CD8-positive, alpha-beta memory T cell (primary cell): ENCODE measurements around the gene MS4A14. TPM values are rescaled to one million over a fixed set of nuclear protein-coding genes. Genes with fewer than 3 reads are reported as not detected.

ENCODE experiments used
- CTCF ChIA-PET: fragments of 350-600 bp; sonication (Branson Sonifier 250); formaldehyde crosslinking; loops from one replicate; lab custom pipeline; 2021; ENCODE audit warnings: antibody characterized with exemption; lab: Charles Lee
- POLR2A ChIA-PET: fragments of 350-600 bp; sonication (Branson Sonifier 250); formaldehyde crosslinking; loops from one replicate; lab custom pipeline; 2021; ENCODE audit warnings: antibody characterized with exemption; lab: Charles Lee
- DNase-seq, 5 donors: peaks; one replicate each; pipeline versions ENCODE4 v3.0.0 to v3.0.0-alpha.2; 2020 to 2022; ENCODE audit warnings: mixed read lengths in 1 of 5
- H3K27ac ChIP-seq: one replicate; pipeline ENCODE4 v1.7.0; 2013; ENCODE audit warnings: low read depth, mild to moderate bottlenecking, low read length, moderate library complexity
- H3K27me3 ChIP-seq: 2 replicates; pipeline ENCODE4 v1.7.0; 2013; ENCODE audit warnings: low read length, mild to moderate bottlenecking; ENCODE audit not compliant: insufficient read depth, poor library complexity, severe bottlenecking
- H3K36me3 ChIP-seq: 2 replicates; pipeline ENCODE4 v1.7.0; 2013; ENCODE audit warnings: mild to moderate bottlenecking, low read length, moderate library complexity; ENCODE audit not compliant: insufficient read depth
- H3K4me1 ChIP-seq: 2 replicates; pipeline ENCODE4 v1.7.0; 2013; ENCODE audit warnings: mild to moderate bottlenecking, low read length, moderate library complexity; ENCODE audit not compliant: insufficient read depth
- H3K4me3 ChIP-seq: 2 replicates; pipeline ENCODE4 v1.7.0; 2013; ENCODE audit warnings: mild to moderate bottlenecking, low read length
- H3K9me3 ChIP-seq: 2 replicates; pipeline ENCODE4 v1.7.0; 2013; ENCODE audit warnings: mild to moderate bottlenecking, low read length
- H3K27ac Mint-ChIP-seq, 8 donors: one replicate each; pipeline ENCODE4 v1.8.0; 2020 to 2021; ENCODE audit warnings: mixed read lengths in 8 of 8, mild to moderate bottlenecking in 6 of 8, inconsistent platforms in 3 of 8, moderate library complexity in 3 of 8
- H3K27me3 Mint-ChIP-seq, 2 donors: one replicate each; pipeline ENCODE4 v1.8.0; 2020 to 2021; ENCODE audit warnings: mixed read lengths in 2 of 2, mild to moderate bottlenecking in 1 of 2, moderate library complexity in 1 of 2
- H3K36me3 Mint-ChIP-seq, 3 donors: one replicate each; pipeline ENCODE4 v1.8.0; 2020 to 2021; ENCODE audit warnings: mixed read lengths in 3 of 3, inconsistent platforms in 1 of 3, mild to moderate bottlenecking in 1 of 3
- H3K4me1 Mint-ChIP-seq, 3 donors: one replicate each; pipeline ENCODE4 v1.8.0; 2020 to 2021; ENCODE audit warnings: mixed read lengths in 3 of 3, inconsistent platforms in 1 of 3, mild to moderate bottlenecking in 1 of 3
- H3K4me3 Mint-ChIP-seq, 7 donors: one replicate each; pipeline ENCODE4 v1.8.0; 2020 to 2021; ENCODE audit warnings: mixed read lengths in 7 of 7, mild to moderate bottlenecking in 6 of 7, moderate library complexity in 4 of 7, inconsistent platforms in 2 of 7
- H3K9me3 Mint-ChIP-seq, 5 donors: one replicate each; pipeline ENCODE4 v1.8.0; 2020 to 2022; ENCODE audit warnings: mixed read lengths in 5 of 5, mild to moderate bottlenecking in 3 of 5, moderate library complexity in 2 of 5, inconsistent platforms in 1 of 5
- polyA plus RNA-seq: library from polyadenylated mRNA; unstranded; fragments of 300-500 nt; fragmentation: Illumina TruSeq; gene quantifications from one replicate; pipeline ENCODE4 v1.2.3, GENCODE V29; 2021
- total RNA-seq, 2 experiments: library from RNA; stranded (reverse); gene quantifications; one replicate each; pipeline ENCODE4 v1.2.3, GENCODE V29; 2021

Gene MS4A14
- total and polyA plus RNA-seq, 3 experiments from 2014 or later: not detected

DNA sequence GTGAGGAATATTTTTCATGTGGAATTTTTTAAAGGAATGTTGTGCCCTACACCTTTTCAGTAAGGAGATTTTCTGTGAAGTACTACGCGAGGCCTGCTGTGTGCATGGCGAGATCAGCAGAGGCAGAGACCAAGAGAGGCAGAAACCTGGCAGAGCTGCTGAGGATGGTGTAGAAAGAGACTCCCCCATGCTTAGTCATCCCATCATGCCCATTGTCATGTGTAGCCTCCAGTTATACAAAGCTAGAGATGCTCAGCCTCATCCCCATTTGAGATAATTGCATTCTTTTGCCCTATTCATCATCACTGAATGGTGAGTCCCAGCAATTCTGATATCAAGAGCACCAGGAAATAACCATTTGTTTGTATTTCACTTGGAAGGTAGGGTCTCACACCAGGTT is 20.9 kb upstream of the MS4A14 start:
- H3K27ac Mint-ChIP-seq: no peak overlapping the region
- H3K27ac ChIP-seq: no peak overlapping the region
- H3K36me3 ChIP-seq: no peaks in the 10 kb centered on the region
- no peak overlapping the region for H3K4me3 Mint-ChIP-seq
- no peak for DNase-seq
- H3K9me3 Mint-ChIP-seq: no peaks in the 10 kb centered on the region
- peaks cover 11 to 34% of the 10 kb centered on the region in 2 donors for H3K27me3 Mint-ChIP-seq
- ChIA-PET POLR2A (no interaction called here), CTCF (no interaction called here)
- H3K27me3 ChIP-seq: no peaks in the 10 kb centered on the region
- no peaks in the 10 kb centered on the region for H3K36me3 Mint-ChIP-seq
- no peaks in the 10 kb centered on the region for H3K9me3 ChIP-seq
- H3K4me1 ChIP-seq: peaks cover 3% of the 10 kb centered on the region
- peaks cover 5 to 11% (median 9%) of the 10 kb centered on the region in 3 donors for H3K4me1 Mint-ChIP-seq
- H3K4me3 ChIP-seq: no peak overlapping the region

DNA sequence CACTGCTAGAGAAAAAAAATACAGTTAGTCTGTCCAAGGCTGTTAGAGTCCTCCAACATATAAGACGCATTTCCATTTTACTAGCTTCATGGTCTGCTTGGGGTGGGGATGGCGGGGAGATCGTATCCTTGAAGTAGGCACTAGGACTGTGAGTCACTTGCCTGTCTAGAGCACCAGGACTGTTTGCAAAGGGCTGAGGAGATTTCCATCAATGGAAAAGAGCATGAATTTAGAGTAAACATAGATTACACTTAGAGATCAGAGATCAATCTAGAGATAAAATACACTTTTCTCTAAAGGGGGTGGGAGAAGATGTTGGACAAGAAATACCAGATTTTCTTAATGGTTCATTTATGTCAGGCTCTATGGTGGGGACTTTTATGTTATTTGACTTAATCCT is 19.7 kb upstream of the MS4A14 start:
- no peak overlapping the region for H3K27ac Mint-ChIP-seq
- peaks cover 5 to 11% (median 9%) of the 10 kb centered on the region in 3 donors for H3K4me1 Mint-ChIP-seq
- no peaks in the 10 kb centered on the region for H3K9me3 Mint-ChIP-seq
- H3K27me3 ChIP-seq: no peaks in the 10 kb centered on the region
- H3K36me3 Mint-ChIP-seq: no peaks in the 10 kb centered on the region
- ChIA-PET CTCF (interaction anchor here (1.5 kb wide), 1 partner anchor 13 kb away, joined by 3 read pairs; no protein-coding TSS in a partner anchor), POLR2A (no interaction called here)
- peaks cover 11 to 30% of the 10 kb centered on the region in 2 donors for H3K27me3 Mint-ChIP-seq
- H3K4me3 Mint-ChIP-seq: no peak overlapping the region
- H3K27ac ChIP-seq: no peak overlapping the region
- H3K4me1 ChIP-seq: peaks cover 3% of the 10 kb centered on the region
- no peaks in the 10 kb centered on the region for H3K9me3 ChIP-seq
- DNase-seq: no peak
- H3K4me3 ChIP-seq: no peak overlapping the region
- H3K36me3 ChIP-seq: no peaks in the 10 kb centered on the region

- H3K4me3 Mint-ChIP-seq: no peak overlapping the region
- H3K9me3 ChIP-seq: no peaks in the 10 kb centered on the region
- H3K27me3 ChIP-seq: no peaks in the 10 kb centered on the region
- no peak overlapping the region for H3K27ac ChIP-seq
- ChIA-PET POLR2A (no interaction called here), CTCF (interaction anchor here (1.5 kb wide), 1 partner anchor 14 kb away, joined by 3 read pairs; no protein-coding TSS in a partner anchor)
- peaks cover 3% of the 10 kb centered on the region for H3K4me1 ChIP-seq
- no peak for DNase-seq
- H3K4me1 Mint-ChIP-seq: peaks cover 5 to 11% (median 9%) of the 10 kb centered on the region in 3 donors
- H3K27ac Mint-ChIP-seq: peak overlapping the region in 1 of 8 donors; percentile 52
- no peaks in the 10 kb centered on the region for H3K36me3 ChIP-seq
- H3K27me3 Mint-ChIP-seq: peaks cover 8 to 29% of the 10 kb centered on the region in 2 donors
- no peaks in the 10 kb centered on the region for H3K36me3 Mint-ChIP-seq
- no peaks in the 10 kb centered on the region for H3K9me3 Mint-ChIP-seq
- H3K4me3 ChIP-seq: no peak overlapping the region
Measured at GRCh38 chr11:60377401-60378136, 18.7 kb upstream of the MS4A14 start.

- Histone ChIP-seq H3K9me3 (no peaks in the 10 kb centered on the region), H3K4me1 (peaks cover 3% of the 10 kb centered on the region), H3K36me3 (no peaks in the 10 kb centered on the region), H3K4me3 (no peak within 1 kb of the TSS), H3K27me3 (no peaks in the 10 kb centered on the region), H3K27ac (no peak within 1 kb of the TSS)
- Mint-ChIP-seq H3K27me3 (peaks cover 8 to 29% of the 10 kb centered on the region in 2 donors), H3K9me3 (no peaks in the 10 kb centered on the region), H3K4me3 (no peak within 1 kb of the TSS), H3K36me3 (no peaks in the 10 kb centered on the region), H3K27ac (peak within 1 kb of the TSS in 1 of 8 donors; percentile 52), H3K4me1 (peaks cover 5 to 11% (median 9%) of the 10 kb centered on the region in 3 donors)
- POLR2A ChIA-PET: no interaction called here
- DNase-seq: no peak
- CTCF ChIA-PET: interaction anchor here (1.5 kb wide), 1 partner anchor 15 kb away, joined by 3 read pairs; no protein-coding TSS in a partner anchor
Measured at GRCh38 chr11:60378354-60378753, 17.9 kb upstream of the MS4A14 start, which contains the start of gene MS4A7. Gene MS4A7 (plus strand): TSS chr11:60378532. CDS start chr11:60383142, 4,610 bp downstream.

- CTCF ChIA-PET: no interaction called here
- H3K27ac ChIP-seq: no peak overlapping the region
Measured at GRCh38 chr11:60389279-60389910, 6.9 kb upstream of the MS4A14 start.

GRCh38 chr11:60390419-60390818 is 5.8 kb upstream of the MS4A14 start:
- no peak overlapping the region for H3K27ac Mint-ChIP-seq
- Histone ChIP-seq H3K9me3 (no peaks in the 10 kb centered on the region), H3K4me3 (no peak overlapping the region), H3K27ac (no peak overlapping the region), H3K4me1 (no peaks in the 10 kb centered on the region), H3K36me3 (no peaks in the 10 kb centered on the region), H3K27me3 (no peaks in the 10 kb centered on the region)
- H3K36me3 Mint-ChIP-seq: no peaks in the 10 kb centered on the region
- peaks cover 0 to 18% of the 10 kb centered on the region in 2 donors for H3K27me3 Mint-ChIP-seq
- H3K9me3 Mint-ChIP-seq: no peaks in the 10 kb centered on the region
- ChIA-PET CTCF (no interaction called here), POLR2A (no interaction called here)
- H3K4me3 Mint-ChIP-seq: no peak overlapping the region
- DNase-seq: no peak
- H3K4me1 Mint-ChIP-seq: no peaks in the 10 kb centered on the region

More at GRCh38 chr11:60389279-60389910, 6.9 kb upstream of the MS4A14 start:
- no peaks in the 10 kb centered on the region for H3K9me3 ChIP-seq
- no peaks in the 10 kb centered on the region for H3K36me3 ChIP-seq
- no peak overlapping the region for H3K4me3 ChIP-seq
- Mint-ChIP-seq H3K27ac (no peak overlapping the region), H3K4me1 (no peaks in the 10 kb centered on the region), H3K27me3 (peaks cover 0 to 21% of the 10 kb centered on the region in 2 donors), H3K9me3 (no peaks in the 10 kb centered on the region), H3K36me3 (no peaks in the 10 kb centered on the region), H3K4me3 (no peak overlapping the region)
- no peak for DNase-seq
- POLR2A ChIA-PET: no interaction called here
- no peaks in the 10 kb centered on the region for H3K27me3 ChIP-seq
- no peaks in the 10 kb centered on the region for H3K4me1 ChIP-seq

DNA sequence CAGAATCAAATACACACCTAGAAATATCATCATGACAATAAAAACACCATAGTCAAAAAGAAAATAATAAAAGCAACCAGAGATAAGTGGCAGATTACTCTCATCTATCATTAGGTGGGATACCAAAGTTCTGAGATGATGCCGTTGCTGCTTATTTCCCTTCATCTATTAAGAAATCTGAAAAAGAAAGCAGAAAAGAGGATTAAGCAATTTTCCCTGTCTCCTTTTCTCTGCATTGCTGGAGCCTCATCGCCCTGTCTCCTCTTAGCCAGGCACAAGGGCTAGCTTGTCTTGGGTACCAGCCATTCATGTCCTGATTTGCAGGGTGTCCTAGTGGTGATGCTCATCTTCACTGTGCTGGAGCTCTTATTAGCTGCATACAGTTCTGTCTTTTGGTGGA is 3.9 kb upstream of the MS4A14 start:
- no peak overlapping the region for H3K4me3 Mint-ChIP-seq
- no peak overlapping the region for H3K27ac ChIP-seq
- ChIA-PET CTCF (no interaction called here), POLR2A (no interaction called here)
- no peaks in the 10 kb centered on the region for H3K4me1 ChIP-seq
- no peak overlapping the region for H3K27ac Mint-ChIP-seq
- peaks cover 0 to 11% of the 10 kb centered on the region in 2 donors for H3K27me3 Mint-ChIP-seq
- H3K4me1 Mint-ChIP-seq: peaks cover 0 to 5% (median 3%) of the 10 kb centered on the region in 3 donors
- H3K4me3 ChIP-seq: no peak overlapping the region
- no peak for DNase-seq
- no peaks in the 10 kb centered on the region for H3K9me3 Mint-ChIP-seq
- no peaks in the 10 kb centered on the region for H3K9me3 ChIP-seq
- no peaks in the 10 kb centered on the region for H3K27me3 ChIP-seq
- no peaks in the 10 kb centered on the region for H3K36me3 ChIP-seq
- H3K36me3 Mint-ChIP-seq: no peaks in the 10 kb centered on the region

DNA sequence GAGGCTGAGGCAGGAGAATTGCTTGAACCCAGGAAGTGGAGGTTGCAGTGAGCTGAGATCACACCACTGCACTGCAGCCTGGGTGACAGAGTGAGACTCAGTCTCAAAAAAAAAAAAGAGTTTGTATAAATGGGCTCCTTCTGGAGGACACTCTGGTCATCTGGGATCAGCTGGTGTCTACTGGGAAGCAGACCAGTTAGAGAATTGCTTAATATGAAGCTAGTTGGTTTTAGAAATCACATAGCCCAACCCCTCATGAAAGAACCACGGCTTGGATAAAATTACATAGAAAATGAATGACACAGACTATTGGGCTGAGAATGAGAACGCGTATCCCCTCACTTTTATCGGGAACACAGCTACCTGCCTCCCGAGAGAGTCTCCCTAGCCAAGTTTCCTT is 3.2 kb upstream of the MS4A14 start:
- Mint-ChIP-seq H3K27ac (no peak overlapping the region), H3K4me3 (no peak overlapping the region), H3K4me1 (peaks cover 0 to 5% (median 3%) of the 10 kb centered on the region in 3 donors), H3K36me3 (no peaks in the 10 kb centered on the region), H3K9me3 (no peaks in the 10 kb centered on the region), H3K27me3 (peaks cover 0 to 13% of the 10 kb centered on the region in 2 donors)
- no peaks in the 10 kb centered on the region for H3K36me3 ChIP-seq
- H3K4me1 ChIP-seq: no peaks in the 10 kb centered on the region
- POLR2A ChIA-PET: no interaction called here
- CTCF ChIA-PET: no interaction called here
- H3K27ac ChIP-seq: no peak overlapping the region
- no peak overlapping the region for H3K4me3 ChIP-seq
- H3K9me3 ChIP-seq: no peaks in the 10 kb centered on the region
- DNase-seq: no peak
- no peaks in the 10 kb centered on the region for H3K27me3 ChIP-seq
